Measurements from ENCODE around the gene PKN1.

The PKN1 gene

DNA sequence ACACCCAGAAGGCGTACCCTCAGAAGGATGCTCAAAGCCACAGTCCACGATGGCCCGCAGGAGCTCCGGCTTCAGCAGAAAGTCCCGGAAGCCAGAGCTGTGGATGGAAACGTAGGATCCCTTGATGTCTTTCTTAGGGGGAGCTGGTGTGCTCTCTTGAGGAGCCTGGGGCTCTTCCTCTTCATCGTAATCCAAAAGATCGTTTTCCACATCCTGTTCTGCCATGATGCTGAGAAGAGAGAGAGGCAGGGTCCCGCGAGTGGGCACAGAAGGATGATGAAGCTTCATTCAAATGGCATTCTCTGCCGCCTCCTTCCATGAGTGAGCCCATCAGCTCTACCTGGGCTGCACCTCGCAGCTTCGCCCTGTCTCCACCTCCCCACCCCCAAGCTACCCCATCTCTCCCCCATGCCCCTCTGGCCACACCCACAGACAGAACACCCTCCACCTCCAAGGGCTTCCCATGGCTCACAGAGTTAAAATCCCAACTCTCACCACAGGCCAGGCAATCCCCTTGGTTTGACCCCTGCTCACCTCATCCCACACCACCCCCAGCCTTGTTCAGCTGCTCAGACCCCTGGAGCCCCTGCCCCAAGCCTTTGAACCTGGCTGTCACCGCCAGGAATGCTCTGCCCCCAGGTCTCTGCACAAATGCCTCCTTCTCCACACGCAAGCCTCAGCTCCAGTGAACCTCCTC is 20.0 kb upstream of the PKN1 start:
- Histone ChIP-seq H3K9ac (ENCODE audit: low read length in 5 of 5) (peak overlapping the region in 1 of 5 donors; percentile 25), H3K27ac (ENCODE audit: low read depth, low read length) (no peak overlapping the region), H3K9me3 (ENCODE audit: control insufficient read depth in 5 of 5, low read length in 5 of 5) (no peaks in the 10 kb centered on the region), H3K4me3 (ENCODE audit: low read depth in 1 of 5, low read length in 5 of 5) (no peak overlapping the region), H3K36me3 (ENCODE audit: control insufficient read depth in 5 of 5, insufficient read depth in 5 of 5, low read length in 5 of 5) (peaks cover 0 to 55% (median 53%) of the 10 kb centered on the region in 5 donors), H3K4me1 (ENCODE audit: control insufficient read depth in 5 of 5, insufficient read depth in 5 of 5, low read length in 5 of 5) (peaks cover 2 to 44% (median 28%) of the 10 kb centered on the region in 5 donors), H3K27me3 (ENCODE audit: control insufficient read depth in 5 of 5, insufficient read depth in 4 of 5, low read length in 5 of 5) (no peaks in the 10 kb centered on the region)

DNA sequence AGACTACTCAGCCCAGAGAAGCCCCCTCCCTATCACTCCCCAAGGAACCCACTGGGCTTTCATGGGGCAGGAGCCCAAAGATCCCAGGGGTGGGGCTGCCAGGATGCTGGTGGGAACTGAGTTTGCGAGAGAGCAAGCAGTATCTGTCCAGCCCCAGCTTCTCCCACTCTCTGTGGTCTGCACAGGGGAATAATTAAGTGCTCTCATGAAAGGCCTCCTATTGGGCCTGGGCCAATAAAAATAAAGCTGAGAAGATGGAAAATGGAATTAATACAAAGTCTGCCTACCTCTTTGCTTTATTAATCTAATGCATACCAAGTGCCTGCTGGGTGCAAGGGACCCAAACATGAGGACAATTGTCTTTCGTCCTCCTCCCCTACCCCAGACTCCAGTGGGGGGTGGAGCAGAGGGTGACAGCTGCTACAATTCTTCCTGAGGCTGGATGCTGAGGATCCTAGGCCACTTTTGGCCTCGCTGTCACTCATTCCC is 19.4 kb upstream of the PKN1 start:
- Histone ChIP-seq H3K27me3 (ENCODE audit: control insufficient read depth in 5 of 5, insufficient read depth in 4 of 5, low read length in 5 of 5) (no peaks in the 10 kb centered on the region), H3K4me1 (ENCODE audit: control insufficient read depth in 5 of 5, insufficient read depth in 5 of 5, low read length in 5 of 5) (peaks cover 2 to 50% (median 33%) of the 10 kb centered on the region in 5 donors), H3K9ac (ENCODE audit: low read length in 5 of 5) (peak overlapping the region in 1 of 5 donors; percentile 25), H3K27ac (ENCODE audit: low read depth, low read length) (no peak overlapping the region), H3K36me3 (ENCODE audit: control insufficient read depth in 5 of 5, insufficient read depth in 5 of 5, low read length in 5 of 5) (peaks cover 0 to 49% (median 47%) of the 10 kb centered on the region in 5 donors), H3K9me3 (ENCODE audit: control insufficient read depth in 5 of 5, low read length in 5 of 5) (no peaks in the 10 kb centered on the region), H3K4me3 (ENCODE audit: low read depth in 1 of 5, low read length in 5 of 5) (no peak overlapping the region)

DNA sequence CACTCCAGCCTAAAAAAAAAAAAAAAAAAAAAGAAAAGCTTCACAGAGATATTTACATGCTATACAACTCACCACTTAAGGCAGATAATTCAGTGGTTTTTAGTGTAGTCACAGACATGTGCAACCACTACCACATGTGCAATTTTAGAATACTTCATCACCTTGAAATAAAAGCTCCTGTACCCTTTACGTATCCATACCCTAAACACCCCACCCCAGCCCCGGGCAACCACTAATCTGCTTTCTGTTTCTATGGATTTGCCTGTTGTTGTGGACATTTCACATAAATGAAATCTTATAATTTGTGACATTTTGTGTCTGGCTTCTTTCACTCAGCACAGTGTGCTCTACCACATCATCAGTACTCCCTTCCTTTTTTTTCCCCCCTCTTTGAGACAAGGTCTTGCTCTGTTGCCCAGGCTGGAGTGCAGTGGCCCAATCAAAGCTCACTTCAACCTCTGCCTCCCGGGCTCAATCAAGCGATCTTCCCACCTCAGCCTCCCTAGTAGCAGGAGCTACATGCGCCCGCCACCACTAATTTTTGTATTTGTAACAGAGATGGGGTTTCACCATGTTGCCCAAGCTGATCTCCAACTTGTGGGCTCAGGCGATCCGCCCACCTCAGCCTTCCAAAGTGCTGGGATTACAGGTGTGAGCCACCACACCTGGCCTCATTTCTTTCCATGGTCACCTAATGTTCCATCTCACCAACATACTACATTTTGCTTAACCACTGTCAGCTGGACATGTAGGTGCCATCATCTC is 18.0 kb upstream of the PKN1 start:
- Histone ChIP-seq H3K27ac (ENCODE audit: low read depth, low read length) (no peak overlapping the region), H3K4me3 (ENCODE audit: low read depth in 1 of 5, low read length in 5 of 5) (no peak overlapping the region), H3K9me3 (ENCODE audit: control insufficient read depth in 5 of 5, low read length in 5 of 5) (no peaks in the 10 kb centered on the region), H3K4me1 (ENCODE audit: control insufficient read depth in 5 of 5, insufficient read depth in 5 of 5, low read length in 5 of 5) (peaks cover 2 to 55% (median 39%) of the 10 kb centered on the region in 5 donors), H3K36me3 (ENCODE audit: control insufficient read depth in 5 of 5, insufficient read depth in 5 of 5, low read length in 5 of 5) (peaks cover 0 to 35% (median 33%) of the 10 kb centered on the region in 5 donors), H3K27me3 (ENCODE audit: control insufficient read depth in 5 of 5, insufficient read depth in 4 of 5, low read length in 5 of 5) (no peaks in the 10 kb centered on the region), H3K9ac (ENCODE audit: low read length in 5 of 5) (no peak overlapping the region)

DNA sequence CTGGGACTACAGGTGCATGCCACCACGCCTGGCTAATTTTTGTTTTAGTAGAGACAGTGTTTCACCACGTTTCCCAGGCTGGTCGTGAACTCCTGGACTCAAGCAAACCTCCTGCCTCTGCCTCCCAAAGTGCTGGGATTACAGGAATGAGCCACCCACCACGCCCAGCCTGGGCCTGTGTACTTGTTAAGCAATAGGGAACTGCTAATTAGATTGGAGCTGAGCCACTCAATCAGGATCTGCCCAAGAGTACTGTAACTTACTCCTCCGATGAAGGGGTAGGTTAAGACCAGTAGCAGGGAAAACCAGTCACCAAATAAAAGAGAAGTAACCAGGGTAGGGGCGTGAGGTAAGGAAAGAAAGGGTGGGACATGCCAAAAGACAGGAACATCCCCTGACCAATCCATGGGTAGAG is 16.3 kb upstream of the PKN1 start:
- no peak overlapping the region for H3K4me3 ChIP-seq (ENCODE audit: low read depth in 1 of 5, low read length in 5 of 5)
- peak overlapping the region in 3 of 5 donors; percentile 11 to 52 (median 16) for H3K9ac ChIP-seq (ENCODE audit: low read length in 5 of 5)
- H3K4me1 ChIP-seq (ENCODE audit: control insufficient read depth in 5 of 5, insufficient read depth in 5 of 5, low read length in 5 of 5): peaks cover 2 to 50% (median 39%) of the 10 kb centered on the region in 5 donors
- H3K36me3 ChIP-seq (ENCODE audit: control insufficient read depth in 5 of 5, insufficient read depth in 5 of 5, low read length in 5 of 5): peaks cover 0 to 18% (median 16%) of the 10 kb centered on the region in 5 donors
- H3K27me3 ChIP-seq (ENCODE audit: control insufficient read depth in 5 of 5, insufficient read depth in 4 of 5, low read length in 5 of 5): no peaks in the 10 kb centered on the region
- no peak overlapping the region for H3K27ac ChIP-seq (ENCODE audit: low read depth, low read length)
- no peaks in the 10 kb centered on the region for H3K9me3 ChIP-seq (ENCODE audit: control insufficient read depth in 5 of 5, low read length in 5 of 5)

DNA sequence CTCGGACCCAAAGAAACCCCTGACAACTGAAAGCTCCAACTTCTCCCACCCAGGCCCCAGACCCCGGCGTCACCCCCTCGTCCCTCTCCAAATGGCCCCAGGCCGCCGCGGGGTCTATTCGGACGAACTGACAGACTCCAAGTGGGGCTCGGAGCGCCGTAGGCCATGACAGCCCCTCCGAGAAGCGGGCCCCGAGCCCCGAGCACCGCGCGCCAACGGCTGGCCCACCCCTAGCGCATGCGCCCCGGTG is 14.3 kb upstream of the PKN1 start:
- H3K27me3 ChIP-seq (ENCODE audit: control insufficient read depth in 5 of 5, insufficient read depth in 4 of 5, low read length in 5 of 5): no peaks in the 10 kb centered on the region
- H3K9me3 ChIP-seq (ENCODE audit: control insufficient read depth in 5 of 5, low read length in 5 of 5): no peaks in the 10 kb centered on the region
- peak overlapping the region; percentile 70 to 82 (median 79) for H3K4me3 ChIP-seq (ENCODE audit: low read depth in 1 of 5, low read length in 5 of 5)
- peaks cover 0 to 5% (median 3%) of the 10 kb centered on the region in 5 donors for H3K36me3 ChIP-seq (ENCODE audit: control insufficient read depth in 5 of 5, insufficient read depth in 5 of 5, low read length in 5 of 5)
- peaks cover 2 to 43% (median 38%) of the 10 kb centered on the region in 5 donors for H3K4me1 ChIP-seq (ENCODE audit: control insufficient read depth in 5 of 5, insufficient read depth in 5 of 5, low read length in 5 of 5)
- peak overlapping the region; percentile 38 to 89 (median 86) for H3K9ac ChIP-seq (ENCODE audit: low read length in 5 of 5)
- peak overlapping the region; percentile 89 for H3K27ac ChIP-seq (ENCODE audit: low read depth, low read length)

DNA sequence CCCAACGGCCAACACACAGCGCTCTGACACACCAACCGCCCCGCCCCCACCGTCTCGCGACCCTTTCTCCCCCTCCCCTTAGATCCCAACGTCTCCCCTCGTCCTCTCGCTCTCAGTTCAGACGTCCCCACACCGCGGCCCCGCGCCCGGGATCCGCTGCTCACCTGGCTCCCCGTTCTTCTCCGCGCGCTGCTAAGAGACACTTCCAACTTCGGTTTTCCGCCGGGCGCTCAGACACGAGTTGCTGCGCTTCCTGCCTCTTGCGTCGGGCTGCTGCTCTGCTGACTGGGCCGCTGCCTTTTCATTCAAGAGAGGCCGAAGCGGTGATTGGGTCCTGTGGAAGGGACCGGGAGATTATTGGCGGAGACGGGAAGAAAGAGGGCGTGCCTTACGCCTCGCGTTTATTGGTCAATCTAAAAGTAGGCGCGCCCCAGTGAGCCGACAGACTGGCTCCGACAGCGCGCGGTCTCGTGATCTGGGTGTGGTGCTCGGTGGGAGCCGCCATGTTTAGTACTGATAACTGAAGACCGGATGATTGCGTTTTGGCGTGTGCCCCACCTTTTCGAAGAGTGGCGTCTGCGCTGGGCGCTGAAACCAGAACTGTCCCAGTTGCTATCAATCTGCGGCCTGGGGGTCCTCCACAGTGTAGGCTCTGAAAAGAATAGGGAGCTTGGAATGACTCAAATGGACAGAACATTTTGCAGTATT is 13.8 kb upstream of the PKN1 start, which contains the start of gene DDX39A:
Gene DDX39A (minus strand): TSS at position 236 of the 708 bp plus-strand sequence. CDS start 6,121 bp downstream, outside the sequence.
- Histone ChIP-seq H3K27me3 (ENCODE audit: control insufficient read depth in 5 of 5, insufficient read depth in 4 of 5, low read length in 5 of 5) (no peaks in the 10 kb centered on the region), H3K9me3 (ENCODE audit: control insufficient read depth in 5 of 5, low read length in 5 of 5) (no peaks in the 10 kb centered on the region), H3K9ac (ENCODE audit: low read length in 5 of 5) (peak within 1 kb of the TSS; percentile 38 to 89 (median 86)), H3K27ac (ENCODE audit: low read depth, low read length) (peak within 1 kb of the TSS; percentile 89), H3K4me1 (ENCODE audit: control insufficient read depth in 5 of 5, insufficient read depth in 5 of 5, low read length in 5 of 5) (peaks cover 2 to 40% (median 36%) of the 10 kb centered on the region in 5 donors), H3K4me3 (ENCODE audit: low read depth in 1 of 5, low read length in 5 of 5) (peak within 1 kb of the TSS; percentile 71 to 82 (median 79)), H3K36me3 (ENCODE audit: control insufficient read depth in 5 of 5, insufficient read depth in 5 of 5, low read length in 5 of 5) (peaks cover 0 to 3% (median 3%) of the 10 kb centered on the region in 5 donors)

DNA sequence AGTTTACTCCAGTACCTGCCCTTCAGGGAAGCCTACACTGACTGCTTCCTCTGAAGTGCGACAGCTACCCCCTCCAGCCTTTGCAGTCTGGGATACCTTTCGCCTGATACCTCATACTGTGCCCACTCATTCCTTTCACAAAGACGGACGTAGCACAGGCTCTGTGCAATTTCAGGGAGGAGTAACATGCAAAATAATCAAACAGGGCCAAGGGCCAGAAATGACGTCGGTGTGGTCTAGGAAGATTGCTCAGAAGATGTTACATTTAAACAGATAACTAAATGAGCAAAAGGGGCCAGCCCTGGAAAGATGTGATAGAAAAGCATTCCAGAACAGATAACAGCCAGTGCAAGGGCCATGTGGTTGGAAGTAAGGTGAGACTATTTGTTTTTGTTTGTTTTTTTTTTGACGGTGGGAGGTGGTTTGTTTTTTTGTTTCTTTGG is 7.4 kb upstream of the PKN1 start:
- Histone ChIP-seq H3K9me3 (ENCODE audit: control insufficient read depth in 5 of 5, low read length in 5 of 5) (no peaks in the 10 kb centered on the region), H3K9ac (ENCODE audit: low read length in 5 of 5) (no peak overlapping the region), H3K4me1 (ENCODE audit: control insufficient read depth in 5 of 5, insufficient read depth in 5 of 5, low read length in 5 of 5) (peaks cover 0 to 5% (median 0%) of the 10 kb centered on the region in 5 donors), H3K36me3 (ENCODE audit: control insufficient read depth in 5 of 5, insufficient read depth in 5 of 5, low read length in 5 of 5) (no peaks in the 10 kb centered on the region), H3K4me3 (ENCODE audit: low read depth in 1 of 5, low read length in 5 of 5) (no peak overlapping the region), H3K27me3 (ENCODE audit: control insufficient read depth in 5 of 5, insufficient read depth in 4 of 5, low read length in 5 of 5) (no peaks in the 10 kb centered on the region), H3K27ac (ENCODE audit: low read depth, low read length) (no peak overlapping the region)

DNA sequence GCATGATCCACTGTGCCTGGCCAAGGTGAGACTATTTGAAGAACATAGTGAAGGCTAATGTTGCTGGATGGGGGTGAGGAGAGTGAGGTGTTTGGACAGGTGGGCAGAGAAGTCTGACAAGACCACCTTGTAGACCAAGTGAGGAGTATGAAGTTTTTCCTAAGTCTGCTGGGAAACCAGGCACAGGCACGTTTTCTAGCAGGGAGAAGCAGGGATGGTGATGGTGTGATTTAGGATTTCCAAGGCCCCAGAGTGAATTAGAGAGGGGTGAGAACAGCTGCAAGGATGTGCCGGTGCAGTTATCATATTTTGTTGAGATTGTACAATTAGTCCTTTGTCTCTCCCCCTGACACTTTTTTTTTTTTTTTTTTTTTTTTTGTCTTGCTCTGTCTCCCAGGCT is 5.6 kb upstream of the PKN1 start:
- no peak overlapping the region for H3K27ac ChIP-seq (ENCODE audit: low read depth, low read length)
- H3K27me3 ChIP-seq (ENCODE audit: control insufficient read depth in 5 of 5, insufficient read depth in 4 of 5, low read length in 5 of 5): no peaks in the 10 kb centered on the region
- H3K9me3 ChIP-seq (ENCODE audit: control insufficient read depth in 5 of 5, low read length in 5 of 5): no peaks in the 10 kb centered on the region
- H3K9ac ChIP-seq (ENCODE audit: low read length in 5 of 5): no peak overlapping the region
- no peak overlapping the region for H3K4me3 ChIP-seq (ENCODE audit: low read depth in 1 of 5, low read length in 5 of 5)
- H3K4me1 ChIP-seq (ENCODE audit: control insufficient read depth in 5 of 5, insufficient read depth in 5 of 5, low read length in 5 of 5): peaks cover 0 to 12% (median 6%) of the 10 kb centered on the region in 5 donors
- H3K36me3 ChIP-seq (ENCODE audit: control insufficient read depth in 5 of 5, insufficient read depth in 5 of 5, low read length in 5 of 5): no peaks in the 10 kb centered on the region

DNA sequence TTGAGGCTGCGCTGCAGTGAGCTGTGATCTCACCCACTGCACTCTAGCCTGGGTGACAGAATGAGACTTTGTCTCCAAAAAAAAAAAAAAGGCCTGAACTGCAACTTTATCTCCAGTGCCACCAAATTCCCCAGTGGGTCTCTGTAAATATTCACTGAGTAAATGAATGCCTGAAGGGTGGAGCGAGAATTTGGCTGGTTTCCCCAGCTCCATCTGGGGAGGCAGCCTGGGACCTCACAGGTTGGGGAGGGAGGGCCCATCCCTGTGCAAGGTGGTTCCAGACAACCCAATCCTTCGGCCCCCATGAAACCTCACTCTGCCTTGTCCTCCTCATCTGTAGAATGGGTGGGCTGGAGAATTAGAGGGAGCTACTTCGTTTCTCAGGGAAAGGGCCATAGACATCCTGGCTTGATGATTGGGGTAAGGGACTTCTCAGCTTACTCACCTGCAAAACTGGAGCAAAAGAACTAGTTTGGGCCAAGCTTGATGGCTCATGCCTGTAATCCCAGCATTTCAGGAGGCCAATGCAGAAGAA is 4.2 kb upstream of the PKN1 start:
- no peaks in the 10 kb centered on the region for H3K27me3 ChIP-seq (ENCODE audit: control insufficient read depth in 5 of 5, insufficient read depth in 4 of 5, low read length in 5 of 5)
- no peak overlapping the region for H3K4me3 ChIP-seq (ENCODE audit: low read depth in 1 of 5, low read length in 5 of 5)
- H3K9me3 ChIP-seq (ENCODE audit: control insufficient read depth in 5 of 5, low read length in 5 of 5): no peaks in the 10 kb centered on the region
- H3K27ac ChIP-seq (ENCODE audit: low read depth, low read length): no peak overlapping the region
- H3K4me1 ChIP-seq (ENCODE audit: control insufficient read depth in 5 of 5, insufficient read depth in 5 of 5, low read length in 5 of 5): peaks cover 0 to 18% (median 14%) of the 10 kb centered on the region in 5 donors
- no peak overlapping the region for H3K9ac ChIP-seq (ENCODE audit: low read length in 5 of 5)
- no peaks in the 10 kb centered on the region for H3K36me3 ChIP-seq (ENCODE audit: control insufficient read depth in 5 of 5, insufficient read depth in 5 of 5, low read length in 5 of 5)

Data from subcutaneous abdominal adipose tissue (tissue), 5 donors.